HG03064 (cell line): ENCODE measurements around the gene ZNF628.

Source experiments
- ATAC-seq: cut with Tn5 transposase; IDR thresholded peaks from one replicate; pipeline ENCODE4 v1.9.1; 2021; ENCODE audit warnings: low read depth; ENCODE audit not compliant: unreplicated experiment

ZNF628 gene

DNA sequence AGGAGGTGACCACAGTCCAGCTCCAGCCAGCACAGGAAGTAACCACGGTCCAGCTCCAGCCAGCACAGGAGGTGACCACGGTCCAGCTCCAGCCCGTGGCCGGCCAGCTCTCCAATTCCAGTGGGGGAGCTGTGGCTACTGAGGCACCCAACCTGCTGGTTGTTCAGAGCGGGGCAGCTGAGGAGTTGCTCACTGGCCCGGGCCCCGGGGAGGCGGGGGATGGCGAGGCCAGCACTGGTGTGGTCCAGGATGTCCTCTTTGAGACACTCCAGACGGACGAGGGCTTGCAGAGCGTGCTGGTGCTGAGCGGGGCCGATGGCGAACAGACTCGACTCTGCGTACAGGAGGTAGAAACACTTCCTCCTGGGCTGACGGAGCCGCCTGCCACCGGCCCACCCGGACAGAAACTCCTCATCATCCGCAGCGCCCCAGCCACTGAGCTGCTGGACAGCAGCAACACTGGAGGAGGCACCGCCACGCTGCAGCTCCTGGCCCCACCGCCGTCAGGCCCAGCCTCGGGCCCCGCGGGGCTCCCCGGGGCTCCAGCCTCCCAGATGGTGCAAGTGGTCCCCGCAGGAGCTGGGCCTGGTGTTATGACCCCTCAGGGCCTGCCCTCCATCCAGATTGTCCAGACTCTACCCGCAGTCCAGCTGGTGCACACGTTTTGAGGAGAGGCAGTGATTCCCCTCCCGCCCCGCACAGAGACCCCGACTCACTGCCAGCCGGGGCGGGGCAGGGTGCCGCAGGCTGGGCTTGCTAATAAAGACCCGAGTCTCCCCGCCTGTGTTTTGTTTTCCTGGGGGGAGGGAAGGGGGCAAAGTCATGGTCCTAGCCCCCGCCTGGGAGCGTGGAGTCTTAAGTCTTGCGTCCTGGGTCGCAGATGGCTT, 7.5 kb downstream of the ZNF628 start:
- no peak for ATAC-seq

DNA sequence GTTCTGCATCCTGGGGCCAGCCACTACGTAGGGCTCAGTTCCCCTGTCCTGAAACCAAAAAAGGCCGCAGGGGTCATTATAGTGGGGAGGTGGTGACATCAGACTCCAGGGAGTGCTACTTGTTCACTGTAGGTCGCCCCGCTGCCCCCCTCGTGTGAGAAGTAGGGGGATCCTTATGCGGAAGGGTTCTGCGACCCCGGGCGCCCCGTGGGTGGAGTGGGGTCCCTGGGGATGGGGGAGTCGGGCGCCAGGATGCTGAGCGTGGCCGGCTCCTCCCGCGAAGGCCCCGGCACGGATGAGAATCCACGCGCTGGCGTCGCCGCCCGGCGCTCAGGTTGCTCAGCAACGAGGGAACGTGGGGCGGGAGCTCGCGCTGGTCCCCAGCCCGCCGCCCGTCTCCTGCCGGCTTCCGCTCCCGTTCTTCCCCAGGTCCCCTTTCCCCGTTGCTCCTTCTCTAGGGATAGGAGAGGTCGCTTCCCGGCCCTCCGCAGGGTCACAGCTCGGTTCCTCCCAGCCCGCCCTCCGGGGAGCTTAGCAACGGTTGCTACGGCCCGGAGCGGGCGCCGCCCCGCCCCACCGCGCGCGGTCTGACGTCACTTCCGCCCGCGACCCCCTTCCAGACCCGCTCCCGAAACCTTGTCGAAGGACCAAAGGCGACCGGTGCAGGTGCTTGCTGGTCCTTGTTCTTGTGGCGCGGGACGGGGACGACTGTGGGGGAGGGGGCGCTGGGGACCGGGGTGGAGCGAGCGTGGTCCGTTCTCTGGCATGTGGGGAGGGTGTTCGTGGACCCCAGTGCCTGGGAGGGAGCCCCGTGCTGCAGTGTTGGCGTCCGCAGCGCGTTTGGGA, 8.4 kb downstream of the ZNF628 start, which contains the start of gene NAT14:
Gene NAT14, plus strand, starts transcription at position 596 of the 846 bp plus-strand sequence. CDS start 521 bp downstream, outside the sequence.
- ATAC-seq: no peak

DNA sequence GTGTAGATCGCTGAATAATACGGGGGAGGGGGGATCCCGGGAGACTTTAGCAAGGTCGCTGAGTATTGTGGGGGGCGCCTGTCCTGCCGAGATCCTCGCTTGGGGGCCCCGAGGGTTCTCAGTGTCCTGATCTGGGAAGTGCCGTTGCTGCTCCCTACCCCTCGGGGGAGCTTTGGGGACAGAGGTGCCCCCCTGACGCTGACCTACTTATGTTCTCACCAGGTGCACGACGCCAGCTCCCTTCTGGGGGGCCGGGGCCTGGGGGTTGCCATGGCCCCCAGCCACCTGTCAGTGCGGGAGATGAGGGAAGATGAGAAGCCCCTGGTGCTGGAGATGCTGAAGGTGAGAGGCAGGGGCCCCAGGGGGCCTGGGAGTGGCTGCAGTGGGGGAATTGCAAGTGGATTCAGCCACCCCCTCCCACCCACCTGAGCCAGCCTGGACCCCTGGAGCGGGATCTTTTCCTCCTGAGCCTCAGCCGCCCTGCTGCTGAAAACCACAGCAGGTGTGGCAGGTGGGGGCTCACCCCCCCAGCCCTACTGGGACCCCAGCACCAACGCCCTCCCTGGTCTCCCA, 9.1 kb downstream of the ZNF628 start:
- no peak for ATAC-seq

DNA sequence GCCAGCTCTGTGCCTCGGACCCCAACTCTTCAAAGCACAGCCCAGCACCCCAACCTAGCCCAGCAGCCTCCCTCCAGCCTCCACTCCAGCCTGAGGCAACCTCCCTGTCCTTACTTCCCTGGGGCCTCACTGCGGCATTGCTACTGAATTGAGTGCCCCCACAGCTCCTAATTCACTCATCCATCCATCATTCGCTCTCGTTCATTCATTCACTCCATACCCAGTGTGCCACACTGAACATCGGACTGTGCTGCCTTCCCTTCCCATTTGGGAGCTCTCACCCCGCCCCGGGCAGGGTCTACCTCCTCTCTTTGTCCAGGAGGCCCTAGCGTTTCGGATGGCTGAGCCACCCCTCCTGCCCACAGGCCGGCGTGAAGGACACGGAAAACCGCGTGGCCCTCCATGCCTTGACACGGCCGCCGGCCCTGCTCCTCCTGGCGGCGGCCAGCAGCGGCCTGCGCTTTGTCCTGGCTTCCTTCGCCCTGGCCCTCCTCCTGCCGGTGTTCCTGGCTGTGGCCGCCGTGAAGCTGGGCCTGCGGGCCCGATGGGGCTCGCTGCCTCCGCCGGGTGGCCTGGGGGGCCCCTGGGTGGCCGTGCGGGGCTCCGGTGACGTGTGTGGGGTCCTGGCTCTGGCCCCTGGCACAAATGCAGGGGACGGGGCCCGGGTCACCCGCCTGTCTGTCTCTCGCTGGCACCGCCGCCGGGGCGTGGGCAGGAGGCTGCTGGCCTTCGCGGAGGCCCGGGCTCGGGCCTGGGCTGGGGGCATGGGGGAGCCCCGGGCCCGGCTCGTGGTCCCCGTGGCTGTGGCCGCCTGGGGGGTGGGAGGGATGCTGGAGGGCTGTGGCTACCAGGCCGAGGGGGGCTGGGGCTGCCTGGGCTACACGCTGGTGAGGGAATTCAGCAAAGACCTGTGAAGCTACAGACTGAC, 9.9 kb downstream of the ZNF628 start:
- no peak for ATAC-seq

DNA sequence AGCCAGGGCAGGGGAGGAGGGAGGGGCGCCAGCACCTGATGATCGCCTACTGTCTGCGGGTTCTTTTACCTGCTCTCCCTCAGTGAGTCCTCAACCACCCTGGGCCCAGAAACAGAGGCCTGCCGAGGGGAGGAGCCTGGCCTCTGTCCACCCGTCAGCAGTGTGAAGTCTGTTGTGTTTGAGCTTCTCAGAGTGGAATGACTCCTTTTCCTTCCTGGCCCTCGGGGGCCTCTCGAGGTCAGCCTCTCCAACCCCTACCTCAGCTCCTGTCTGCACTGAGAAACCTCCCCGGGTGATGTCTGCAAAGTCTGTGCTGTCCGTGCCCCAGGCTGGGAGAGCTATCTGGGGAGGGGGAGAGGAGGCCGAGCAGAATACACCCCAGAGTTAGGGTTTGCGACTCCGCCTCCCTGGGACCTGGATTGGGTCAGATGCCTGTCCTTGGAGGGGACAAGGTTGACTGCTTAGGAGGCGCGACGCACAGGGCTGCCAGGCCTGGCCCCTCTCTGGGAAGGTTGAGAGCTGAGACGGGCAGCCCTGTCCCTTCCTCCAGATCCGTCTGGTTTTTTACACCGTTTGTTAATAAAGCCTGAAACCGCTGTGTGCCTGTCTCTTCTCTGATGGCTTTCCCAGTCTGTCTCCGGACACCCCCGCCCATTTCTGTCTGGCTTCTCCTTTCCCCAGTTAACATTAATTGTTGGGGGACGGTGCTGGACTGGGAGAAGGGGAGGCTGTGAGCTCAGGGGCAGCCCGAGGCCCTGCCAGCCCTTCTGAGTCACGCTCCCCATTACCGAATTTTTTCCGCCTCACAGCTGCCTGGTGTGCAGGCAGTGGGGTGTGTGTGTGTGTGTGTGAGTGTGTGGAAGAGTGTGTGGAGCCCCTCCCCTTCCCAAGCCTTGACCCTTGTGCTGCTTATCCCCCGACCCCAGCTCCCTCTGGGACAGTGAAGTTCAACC, 10.8 kb downstream of the ZNF628 start:
- no peak for ATAC-seq

DNA sequence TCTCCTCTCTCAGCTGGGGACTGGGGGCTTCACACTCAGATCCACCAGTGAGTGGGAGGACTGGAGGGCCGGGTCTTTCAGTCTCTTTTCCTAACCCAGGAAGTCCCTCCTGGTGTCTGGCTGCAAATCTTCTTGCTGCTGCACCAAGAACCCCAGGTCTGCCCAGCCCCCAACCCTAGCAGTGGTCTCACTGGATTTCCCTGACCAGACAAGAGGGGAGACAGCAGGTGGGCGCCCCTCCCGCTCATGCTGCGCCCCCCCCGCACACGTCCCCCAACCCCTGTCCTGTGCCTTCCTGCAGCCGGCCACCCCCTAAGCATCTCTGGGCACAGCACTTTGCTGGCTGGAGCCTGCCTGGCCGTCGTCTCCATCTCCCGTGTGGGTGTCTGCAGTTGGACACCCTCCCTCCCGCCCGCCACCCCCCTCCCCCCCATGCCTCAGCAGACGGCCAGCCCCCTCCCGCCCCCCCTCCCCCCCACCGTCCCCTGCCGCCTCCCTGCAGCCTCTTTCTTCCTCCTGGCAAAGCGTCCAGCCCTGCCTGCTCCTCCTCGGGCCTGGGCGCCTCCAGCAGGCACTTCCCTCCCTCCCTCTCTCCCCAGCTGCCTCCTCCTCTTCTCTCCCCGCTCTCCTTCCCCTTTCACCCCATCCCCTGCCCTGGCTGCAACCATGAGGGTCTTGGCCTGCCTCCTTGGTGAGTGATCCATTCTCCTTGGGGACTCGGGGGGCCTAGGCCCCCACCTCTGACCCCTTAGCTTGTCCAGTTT, 11.7 kb downstream of the ZNF628 start, which contains the start of gene SSC5D:
Gene SSC5D, plus strand, starts transcription at position 513 of the 764 bp plus-strand sequence. Its CDS starts 154 bp downstream, at position 667.
- ATAC-seq: no peak

DNA sequence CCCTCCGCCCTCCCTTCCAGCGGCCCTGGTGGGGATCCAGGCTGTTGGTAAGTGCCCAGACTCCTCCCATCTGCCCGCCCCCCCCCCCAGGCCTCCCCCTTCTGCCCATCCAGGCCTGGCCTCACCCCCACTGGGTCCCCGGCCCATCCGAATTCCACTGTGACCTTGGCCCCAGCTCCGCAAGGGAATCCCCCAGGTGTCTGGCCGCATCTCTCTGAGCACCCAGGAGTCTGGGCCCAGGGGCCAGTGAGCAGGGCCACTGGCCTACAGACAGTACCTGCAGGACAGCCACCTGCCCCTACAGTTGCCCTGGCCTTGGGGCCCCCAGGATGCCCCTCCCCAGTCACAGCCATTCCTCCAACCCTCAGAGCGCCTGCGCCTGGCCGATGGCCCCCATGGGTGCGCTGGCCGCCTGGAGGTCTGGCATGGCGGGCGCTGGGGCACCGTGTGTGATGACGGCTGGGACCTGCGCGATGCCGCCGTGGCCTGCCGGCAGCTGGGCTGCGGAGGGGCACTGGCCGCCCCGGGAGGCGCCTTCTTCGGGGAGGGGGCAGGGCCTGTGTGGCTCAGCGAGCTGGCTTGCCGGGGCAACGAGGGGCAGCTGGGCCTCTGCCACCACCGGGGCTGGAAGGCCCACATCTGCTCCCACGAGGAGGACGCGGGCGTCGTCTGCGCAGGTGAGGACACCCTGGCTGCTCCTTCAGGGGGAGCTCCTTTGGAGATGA, 12.7 kb downstream of the ZNF628 start:
- ATAC-seq: no peak

DNA sequence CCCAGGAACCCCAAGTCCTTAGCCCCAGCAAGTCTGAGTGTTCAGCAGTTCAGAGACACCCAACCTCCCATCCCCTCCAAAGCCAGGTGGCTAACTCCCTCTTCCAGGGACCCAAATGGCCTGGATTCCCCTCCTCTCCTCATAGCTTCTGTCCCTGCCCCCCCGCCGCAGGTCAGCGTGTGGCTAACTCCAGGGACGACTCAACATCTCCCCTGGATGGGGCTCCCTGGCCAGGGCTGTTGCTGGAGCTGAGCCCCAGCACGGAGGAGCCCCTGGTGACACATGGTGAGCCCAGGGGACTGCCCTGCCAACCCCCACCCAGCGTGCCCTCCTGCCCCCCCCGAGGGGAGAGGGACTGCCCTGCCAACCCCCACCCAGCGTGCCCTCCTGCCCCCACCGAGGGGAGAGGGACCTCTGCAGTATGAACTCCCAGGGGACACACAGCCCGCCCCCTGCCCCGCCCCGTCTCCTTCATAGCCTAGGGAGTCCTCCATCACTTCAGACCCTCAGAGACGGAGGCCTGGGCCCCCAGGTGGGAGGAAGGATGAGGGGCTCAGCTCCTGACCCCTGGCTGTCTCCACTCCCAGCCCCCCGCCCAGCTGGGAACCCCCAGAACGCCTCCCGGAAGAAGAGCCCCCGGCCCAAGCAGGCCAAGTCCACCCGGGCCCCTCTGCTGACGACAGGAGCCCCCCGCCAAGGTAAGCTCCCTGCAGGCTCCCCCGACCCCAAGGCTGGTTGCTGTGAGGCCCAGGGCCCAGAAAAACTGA, 13.5 kb downstream of the ZNF628 start:
- ATAC-seq: no peak

DNA sequence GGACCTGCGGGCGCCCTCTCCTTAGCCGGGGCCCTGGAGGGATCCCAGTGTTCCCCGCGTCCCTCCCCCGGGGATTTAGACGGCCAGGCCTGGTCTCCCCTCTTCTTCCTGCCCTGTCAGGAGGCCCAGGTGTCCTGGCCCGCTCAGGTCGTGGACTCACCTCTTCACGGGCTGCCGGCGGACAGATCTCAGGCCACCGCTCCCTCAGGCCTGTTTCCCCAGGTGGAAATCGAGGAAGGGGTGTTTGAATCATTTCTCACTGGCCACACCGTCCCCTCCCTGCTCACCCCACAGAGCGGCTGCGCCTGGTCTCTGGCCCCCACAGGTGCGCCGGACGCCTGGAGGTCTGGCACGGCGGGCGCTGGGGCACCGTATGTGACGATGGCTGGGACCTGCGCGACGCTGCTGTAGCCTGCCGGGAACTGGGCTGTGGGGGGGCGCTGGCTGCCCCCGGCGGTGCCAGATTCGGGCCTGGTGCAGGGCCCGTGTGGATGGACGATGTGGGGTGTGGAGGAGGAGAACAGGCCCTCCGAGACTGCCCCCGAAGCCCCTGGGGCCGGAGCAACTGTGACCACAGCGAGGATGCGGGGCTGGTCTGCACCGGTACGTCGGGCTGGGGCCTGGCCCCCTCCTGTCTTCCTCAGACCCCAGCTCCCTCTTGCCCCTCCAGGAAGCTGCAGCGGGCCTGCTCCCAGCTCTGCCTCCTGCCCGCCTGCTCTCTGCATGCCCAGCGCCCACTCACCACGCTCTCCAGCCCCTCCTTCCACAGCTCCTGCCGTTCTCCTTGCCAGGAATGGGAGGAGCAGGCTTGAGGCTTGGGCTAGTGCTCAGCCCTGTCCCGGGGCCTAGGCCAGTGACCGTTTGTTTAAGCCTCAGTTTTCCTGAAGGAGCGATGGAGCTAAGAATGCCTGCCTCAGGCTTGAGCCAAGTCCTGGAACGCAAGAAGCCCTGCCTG, 14.3 kb downstream of the ZNF628 start:
- no peak for ATAC-seq

DNA sequence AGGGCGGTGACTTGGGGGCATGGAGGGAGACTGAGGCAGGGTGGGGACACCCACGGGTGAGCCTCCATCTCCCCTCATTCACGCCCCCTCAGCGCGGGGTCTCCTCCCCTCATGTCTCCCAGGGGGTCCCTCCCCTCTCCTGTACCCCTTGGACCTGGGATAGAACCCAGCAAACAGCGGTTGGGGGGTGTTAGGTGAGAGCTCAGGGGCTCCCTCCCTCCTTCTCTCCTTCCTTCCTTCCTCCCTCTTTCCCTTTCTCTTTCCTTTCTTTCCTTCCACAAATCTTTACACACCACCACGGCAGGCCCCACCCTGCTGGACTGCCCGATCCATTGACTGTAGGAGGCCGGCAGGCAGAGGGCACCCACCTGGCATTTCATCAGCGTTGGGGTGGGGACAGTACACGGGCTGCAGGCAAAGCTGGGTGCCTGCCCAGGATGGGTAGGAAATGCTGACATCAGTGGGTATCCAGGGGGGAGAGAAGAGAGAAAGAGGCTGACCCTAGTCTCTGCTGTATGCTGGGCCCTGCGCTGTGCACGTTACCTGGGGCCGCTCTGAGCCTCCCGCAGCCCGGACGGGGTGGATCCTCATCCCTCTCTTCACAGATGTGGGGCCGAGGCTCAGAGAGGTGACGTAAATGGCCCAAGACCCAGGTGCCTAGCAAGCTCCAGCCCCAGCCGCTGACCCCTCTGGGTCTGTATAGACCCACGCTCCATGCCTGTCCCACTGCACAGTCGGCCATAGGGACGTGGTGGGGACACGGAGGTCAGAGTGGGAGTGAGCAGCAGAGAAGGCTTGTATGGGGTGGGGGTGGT, 15.3 kb downstream of the ZNF628 start:
- no peak for ATAC-seq

DNA sequence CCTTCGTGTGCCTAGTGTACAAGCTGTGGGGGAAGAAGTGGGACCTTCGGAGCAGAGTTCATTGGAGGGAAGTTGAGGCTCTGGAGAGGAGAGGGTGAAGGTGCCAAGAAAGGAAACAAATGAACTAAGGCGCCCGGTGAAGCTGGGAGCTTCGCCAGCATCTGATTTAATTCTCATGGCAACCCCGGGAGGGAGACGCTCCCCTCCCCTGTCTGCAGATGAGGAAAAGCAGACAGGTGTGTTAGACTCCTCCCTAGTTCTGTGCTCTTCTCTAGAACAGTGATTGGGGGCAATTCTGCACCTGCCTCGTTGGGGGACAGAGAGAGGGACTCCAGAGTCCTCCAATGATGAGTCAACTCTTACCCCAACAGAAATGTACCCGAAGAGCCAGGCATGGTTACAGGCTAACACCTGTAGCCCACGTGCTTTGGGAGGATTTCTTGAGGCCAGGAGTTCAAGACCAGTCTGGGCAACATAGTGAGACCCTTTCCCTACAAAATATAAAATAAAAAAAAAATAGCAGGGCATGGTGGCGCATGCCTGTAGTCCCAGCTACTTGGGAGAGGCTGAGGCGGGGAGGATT, 16.0 kb downstream of the ZNF628 start:
- no peak for ATAC-seq

DNA sequence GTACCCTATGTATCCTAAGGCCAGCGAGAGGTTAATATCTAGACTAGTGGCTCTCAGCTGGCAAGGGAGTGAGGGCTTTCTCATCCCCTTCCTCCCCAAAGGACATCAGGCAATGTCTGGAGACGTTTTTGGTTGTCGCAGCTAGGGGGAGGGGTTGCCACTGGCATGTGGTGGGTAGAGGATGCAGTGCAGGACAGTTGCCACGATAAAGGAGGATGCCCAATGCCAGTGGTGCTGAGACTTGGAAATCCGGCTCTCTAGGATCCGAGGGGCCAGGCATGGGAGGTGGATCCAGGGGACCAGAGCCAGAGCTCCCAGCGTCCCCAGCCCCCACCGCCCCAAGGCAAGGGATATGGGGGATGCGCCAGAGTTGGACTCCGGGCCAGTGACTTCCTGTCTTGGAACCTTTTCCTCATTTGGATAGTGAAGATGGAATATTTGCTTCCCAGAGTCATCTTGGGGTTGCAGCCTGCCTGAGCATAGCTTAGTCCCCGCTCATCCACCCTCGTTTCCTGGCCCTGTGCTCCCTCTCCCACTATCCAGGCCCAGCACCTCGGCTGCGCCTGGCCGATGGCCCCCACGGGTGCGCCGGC, 16.7 kb downstream of the ZNF628 start:
- no peak for ATAC-seq

DNA sequence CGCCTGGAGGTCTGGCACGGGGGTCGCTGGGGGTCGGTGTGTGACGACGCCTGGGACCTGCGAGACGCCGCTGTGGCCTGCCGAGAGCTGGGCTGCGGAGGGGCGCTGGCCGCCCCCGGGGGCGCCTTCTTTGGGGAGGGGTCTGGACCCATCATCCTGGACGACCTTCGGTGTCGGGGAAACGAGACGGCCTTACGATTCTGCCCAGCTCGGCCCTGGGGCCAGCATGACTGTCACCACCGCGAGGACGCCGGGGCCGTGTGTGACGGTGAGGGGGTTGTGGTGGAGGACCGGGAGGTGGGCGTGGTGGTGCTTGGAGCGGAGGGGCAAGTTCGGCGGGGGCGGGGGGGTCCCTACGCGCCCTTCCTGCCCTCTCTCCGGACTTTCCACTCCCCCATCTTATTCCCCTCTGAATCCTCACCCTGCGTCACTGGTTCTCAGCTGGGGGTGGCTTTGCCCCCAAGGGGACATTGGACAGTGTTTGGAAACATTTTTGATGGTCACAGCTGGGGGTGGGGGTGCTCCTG, 17.3 kb downstream of the ZNF628 start:
- ATAC-seq: no peak
